Measurements from ENCODE around the gene SERPINA1. TPM values are rescaled to one million over a fixed set of nuclear protein-coding genes. Genes with fewer than 3 reads are reported as not detected.

The SERPINA1 gene
- polyA plus RNA-seq, 2 of the 4 experiments (the other 2 are of a cell fraction): 0.34 to 2.2 TPM

- Histone ChIP-seq H3K27ac (no peak overlapping the region), H3K4me2 (no peak overlapping the region), H3K4me1 (no peaks in the 10 kb centered on the region), H3K9me3 (no peaks in the 10 kb centered on the region), H3K4me3 (no peak overlapping the region)
- ChIA-PET POLR2A (no interaction called here), CTCF (interaction anchor here (0.8 to 1.2 kb wide), 2 partner anchors 104 to 359 kb away, joined by 3 read pairs; no protein-coding TSS in a partner anchor)
- DNase-seq (ENCODE audit: low read depth in 1 of 2, low spot score in 1 of 2) (no peak), FAIRE-seq (no peak), ATAC-seq (no peak)
- no peak for TF ChIP-seq FOSL2 (IDR thresholded peaks at IDR 0.05)
- no peak for TF ChIP-seq FOSL2 (CRISPR knock-in tag; IDR thresholded peaks at IDR 0.05)
- TF ChIP-seq ZC3H11A (IDR thresholded peaks at IDR 0.05): no peak
- TF ChIP-seq MYC (IDR thresholded peaks at IDR 0.05; ENCODE audit: borderline replicate concordance, low read length): no peak
- TF ChIP-seq HOXB13 (CRISPR knock-in tag; IDR thresholded peaks at IDR 0.05; ENCODE audit: low read depth): no peak
- WGBS (ENCODE audit: missing lambda C conversion rate): 27% methylated on average over 3 of the region's 3 CpGs
These were observed 58.0 kb downstream of the SERPINA1 start for GRCh38 chr14:94330432-94330831.

GRCh38 chr14:94329857-94330256 lies 58.5 kb downstream of the SERPINA1 start:
- 63% methylated on average over 4 of the region's 4 CpGs for WGBS (ENCODE audit: missing lambda C conversion rate)

DNA sequence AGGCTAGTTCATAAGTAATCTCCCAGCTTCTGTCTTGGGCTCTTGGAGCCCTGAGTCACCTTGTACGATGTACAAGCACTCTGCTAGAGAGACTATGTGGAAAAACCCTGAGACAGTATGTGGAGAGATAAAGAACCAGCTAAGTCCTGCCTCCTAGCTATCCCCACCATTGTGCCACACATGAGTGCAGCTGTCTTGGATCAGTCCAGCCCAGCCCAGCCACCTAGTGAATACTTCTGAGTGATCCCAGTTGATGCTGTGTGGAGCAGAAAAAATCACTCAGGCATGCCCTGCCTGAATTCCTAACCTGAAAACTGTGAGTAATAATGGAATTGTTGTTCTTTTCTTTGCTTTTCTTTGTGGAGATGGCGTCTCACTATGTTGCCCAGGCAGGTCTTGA lies 60.2 kb downstream of the SERPINA1 start:
- no peaks in the 10 kb centered on the region for H3K9me3 ChIP-seq
- H3K4me1 ChIP-seq: peaks cover 1% of the 10 kb centered on the region; the same call in 1 of the 3 replicates
- FAIRE-seq (no peak), ATAC-seq (no peak), DNase-seq (ENCODE audit: low read depth in 1 of 2, low spot score in 1 of 2) (no peak)
- CTCF ChIA-PET: no interaction called here
- H3K4me3 ChIP-seq: no peak overlapping the region
- TF ChIP-seq SREBF2 (IDR thresholded peaks at IDR 0.05) (no peak), RARB (CRISPR knock-in tag; IDR thresholded peaks at IDR 0.05) (no peak), GATA3 (IDR thresholded peaks at IDR 0.05; ENCODE audit: borderline replicate concordance) (no peak), HEYL (CRISPR knock-in tag; IDR thresholded peaks at IDR 0.05) (no peak), JUNB (IDR thresholded peaks at IDR 0.05) (no peak), MAZ (IDR thresholded peaks at IDR 0.05; ENCODE audit: borderline replicate concordance, low read depth, low read length) (no peak), ZSCAN20 (CRISPR knock-in tag; IDR thresholded peaks at IDR 0.05) (no peak), POLR2AphosphoS2 (conservative IDR thresholded peaks at IDR 0.05; ENCODE audit: low read length) (no peak), CHD4 (IDR thresholded peaks at IDR 0.05; ENCODE audit: borderline replicate concordance) (no peak), HOXB5 (CRISPR knock-in tag; IDR thresholded peaks at IDR 0.05) (no peak), HOXA7 (CRISPR knock-in tag; IDR thresholded peaks at IDR 0.05) (no peak), TP53 (CRISPR knock-in tag; IDR thresholded peaks at IDR 0.05) (no peak), BHLHE40 (IDR thresholded peaks at IDR 0.05; ENCODE audit: low read depth, low read length) (no peak), HES2 (IDR thresholded peaks at IDR 0.05) (no peak)
- TF ChIP-seq, protein P1, sequence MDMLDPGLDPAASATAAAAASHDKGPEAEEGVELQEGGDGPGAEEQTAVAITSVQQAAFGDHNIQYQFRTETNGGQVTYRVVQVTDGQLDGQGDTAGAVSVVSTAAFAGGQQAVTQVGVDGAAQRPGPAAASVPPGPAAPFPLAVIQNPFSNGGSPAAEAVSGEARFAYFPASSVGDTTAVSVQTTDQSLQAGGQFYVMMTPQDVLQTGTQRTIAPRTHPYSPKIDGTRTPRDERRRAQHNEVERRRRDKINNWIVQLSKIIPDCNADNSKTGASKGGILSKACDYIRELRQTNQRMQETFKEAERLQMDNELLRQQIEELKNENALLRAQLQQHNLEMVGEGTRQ (IDR thresholded peaks at IDR 0.05): no peak
- 28% methylated on average over 2 of the region's 2 CpGs for WGBS (ENCODE audit: missing lambda C conversion rate)
- H3K4me2 ChIP-seq: no peak overlapping the region
- H3K27ac ChIP-seq: no peak overlapping the region
- POLR2A ChIA-PET: no interaction called here

More at GRCh38 chr14:94329857-94330256, 58.5 kb downstream of the SERPINA1 start:
- ATAC-seq: no peak
- H3K9me3 ChIP-seq: no peaks in the 10 kb centered on the region
- ChIA-PET POLR2A (no interaction called here), CTCF (interaction anchor here (0.8 kb wide), 1 partner anchor 104 kb away, joined by 3 read pairs; no protein-coding TSS in a partner anchor)
- no peak overlapping the region for H3K4me2 ChIP-seq
- FAIRE-seq: no peak
- TF ChIP-seq CHD4 (IDR thresholded peaks at IDR 0.05; ENCODE audit: borderline replicate concordance): no peak
- TF ChIP-seq NFE2L2 (conservative IDR thresholded peaks at IDR 0.05; ENCODE audit: low read length): no peak
- no peak for TF ChIP-seq ZNF302 (CRISPR knock-in tag; IDR thresholded peaks at IDR 0.05)
- TF ChIP-seq MAFK (IDR thresholded peaks at IDR 0.05; ENCODE audit: partially characterized antibody): no peak
- TF ChIP-seq KDM5A (IDR thresholded peaks at IDR 0.05): no peak
- TF ChIP-seq EHMT2 (IDR thresholded peaks at IDR 0.05; ENCODE audit: low read depth): no peak
- TF ChIP-seq ZC3H11A (IDR thresholded peaks at IDR 0.05): no peak
- no peak for TF ChIP-seq CHD2 (IDR thresholded peaks at IDR 0.05; ENCODE audit: low read length, partially characterized antibody)
- no peak for TF ChIP-seq TP53 (CRISPR knock-in tag; IDR thresholded peaks at IDR 0.05)
- no peak for DNase-seq (ENCODE audit: low read depth in 1 of 2, low spot score in 1 of 2)
- H3K4me1 ChIP-seq: no peaks in the 10 kb centered on the region
- no peak overlapping the region for H3K4me3 ChIP-seq
- H3K27ac ChIP-seq: no peak overlapping the region

Other genes starting within 250 kb of the SERPINA1 start
- gene PPP4R4, start 214.3 kb downstream of the SERPINA1 start, polyA plus RNA-seq (2011; rRNA removed): 0.21 and 0.25 TPM in 2 replicates
- gene PPP4R4, start 214.3 kb downstream of the SERPINA1 start, polyA plus RNA-seq (2017; fragmentation: RNase III; extraction: RNeasy Plus Mini Kit Qiagen cat#74134 plus additional on column Dnase treatment): 0.08 to 0.21 TPM (median 0.12 TPM) in 3 replicates
- gene SERPINA10, start 95.3 kb downstream of the SERPINA1 start, polyA plus RNA-seq (2011; rRNA removed): 0.04 and 0.07 TPM in 2 replicates
- 0.03 TPM in 1 of 3 replicates, not detected in the others for gene SERPINA10, start 95.3 kb downstream of the SERPINA1 start, polyA plus RNA-seq (2017; fragmentation: RNase III; extraction: RNeasy Plus Mini Kit Qiagen cat#74134 plus additional on column Dnase treatment)
- gene SERPINA6, start 65.3 kb downstream of the SERPINA1 start, polyA plus RNA-seq (2011; rRNA removed): 1.8 and 3.3 TPM in 2 replicates
- 0.38 to 0.43 TPM (median 0.43 TPM) in 3 replicates for gene SERPINA6, start 65.3 kb downstream of the SERPINA1 start, polyA plus RNA-seq (2017; fragmentation: RNase III; extraction: RNeasy Plus Mini Kit Qiagen cat#74134 plus additional on column Dnase treatment)
- not detected in 2 replicates for gene SERPINA2, start 21.9 kb downstream of the SERPINA1 start, polyA plus RNA-seq (2011; rRNA removed)
- gene SERPINA2, start 21.9 kb downstream of the SERPINA1 start, polyA plus RNA-seq (2017; fragmentation: RNase III; extraction: RNeasy Plus Mini Kit Qiagen cat#74134 plus additional on column Dnase treatment): not detected in 3 replicates
- not detected in 2 replicates for gene SERPINA11, start 64.2 kb upstream of the SERPINA1 start, polyA plus RNA-seq (2011; rRNA removed)
- not detected in 3 replicates for gene SERPINA11, start 64.2 kb upstream of the SERPINA1 start, polyA plus RNA-seq (2017; fragmentation: RNase III; extraction: RNeasy Plus Mini Kit Qiagen cat#74134 plus additional on column Dnase treatment)
- not detected in 2 replicates for gene SERPINA9, start 87.6 kb upstream of the SERPINA1 start, polyA plus RNA-seq (2011; rRNA removed)
- gene SERPINA9, start 87.6 kb upstream of the SERPINA1 start, polyA plus RNA-seq (2017; fragmentation: RNase III; extraction: RNeasy Plus Mini Kit Qiagen cat#74134 plus additional on column Dnase treatment): not detected in 3 replicates
- gene SERPINA12, start 120.9 kb upstream of the SERPINA1 start, polyA plus RNA-seq (2011; rRNA removed): not detected in 2 replicates
- not detected in 3 replicates for gene SERPINA12, start 120.9 kb upstream of the SERPINA1 start, polyA plus RNA-seq (2017; fragmentation: RNase III; extraction: RNeasy Plus Mini Kit Qiagen cat#74134 plus additional on column Dnase treatment)
- gene SERPINA4, start 172.8 kb upstream of the SERPINA1 start, polyA plus RNA-seq (2011; rRNA removed): 0.08 TPM in 1 of 2 replicates, not detected in the other
- gene SERPINA4, start 172.8 kb upstream of the SERPINA1 start, polyA plus RNA-seq (2017; fragmentation: RNase III; extraction: RNeasy Plus Mini Kit Qiagen cat#74134 plus additional on column Dnase treatment): not detected in 3 replicates
- gene SERPINA5, start 192.8 kb upstream of the SERPINA1 start, polyA plus RNA-seq (2011; rRNA removed): 0.78 and 1.2 TPM in 2 replicates
- 0.51 to 0.95 TPM (median 0.74 TPM) in 3 replicates for gene SERPINA5, start 192.8 kb upstream of the SERPINA1 start, polyA plus RNA-seq (2017; fragmentation: RNase III; extraction: RNeasy Plus Mini Kit Qiagen cat#74134 plus additional on column Dnase treatment)
- 9.1 and 16.0 TPM in 2 replicates for gene SERPINA3, start 223.8 kb upstream of the SERPINA1 start, polyA plus RNA-seq (2011; rRNA removed)
- gene SERPINA3, start 223.8 kb upstream of the SERPINA1 start, polyA plus RNA-seq (2017; fragmentation: RNase III; extraction: RNeasy Plus Mini Kit Qiagen cat#74134 plus additional on column Dnase treatment): 1.4 to 5.5 TPM (median 3.1 TPM) in 3 replicates

All from A549 (cell line).